GM19193 (cell line): Measurements from ENCODE around the gene HSDL1.

Source experiments
- POLR2A ChIP-seq: IDR thresholded peaks from 4 replicates; pipeline ENCODE4 v1.6.1; 2011; ENCODE audit not compliant: insufficient read depth, insufficient read length; ENCODE audit errors: extremely low read depth

Gene HSDL1

DNA sequence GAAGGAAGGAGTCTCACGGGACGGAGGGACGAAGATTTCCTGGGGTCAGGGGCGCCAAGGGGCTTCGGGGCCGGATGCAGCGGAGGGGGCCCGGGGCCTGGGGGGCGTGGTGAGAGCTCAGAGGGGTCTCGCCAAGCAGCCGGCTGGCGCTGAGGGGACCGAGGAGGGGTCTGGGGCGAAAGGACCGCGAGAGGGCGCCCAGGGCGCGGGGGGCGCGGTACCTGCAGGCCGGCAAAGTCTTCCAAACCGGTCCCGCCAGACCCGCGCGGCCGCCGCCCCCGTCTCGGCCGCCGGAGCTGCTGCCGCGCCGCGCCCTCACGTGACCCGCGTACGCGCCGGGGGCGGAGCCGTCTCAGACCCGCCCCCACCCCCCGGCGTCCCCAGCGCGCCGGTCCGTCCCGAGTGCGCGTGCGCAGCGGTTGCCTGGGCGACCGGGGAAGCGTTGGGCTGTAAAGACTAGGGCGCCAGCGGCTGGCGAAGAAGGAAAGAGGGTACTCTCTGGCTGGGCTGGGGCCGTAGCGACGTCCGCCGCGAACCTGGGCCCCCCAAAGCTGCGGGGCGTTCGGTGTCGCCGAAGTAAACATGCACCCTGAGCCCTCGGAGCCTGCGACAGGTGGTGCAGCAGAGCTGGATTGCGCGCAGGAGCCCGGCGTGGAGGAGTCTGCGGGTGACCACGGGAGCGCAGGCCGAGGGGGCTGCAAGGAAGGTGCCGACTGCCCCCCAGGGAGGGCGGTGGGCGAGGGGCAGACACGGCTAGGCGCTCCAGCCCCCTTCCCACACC is at the start of gene HSDL1, which contains the start of gene DNAAF1:
Gene HSDL1 (minus strand): TSS at position 319 of the 781 bp plus-strand sequence. CDS start 13,856 bp downstream, outside the sequence.
Gene DNAAF1 (plus strand): TSS at position 450 of the 781 bp plus-strand sequence. CDS start 133 bp downstream, at position 583.
- TF ChIP-seq POLR2A: peak; percentile 59

DNA sequence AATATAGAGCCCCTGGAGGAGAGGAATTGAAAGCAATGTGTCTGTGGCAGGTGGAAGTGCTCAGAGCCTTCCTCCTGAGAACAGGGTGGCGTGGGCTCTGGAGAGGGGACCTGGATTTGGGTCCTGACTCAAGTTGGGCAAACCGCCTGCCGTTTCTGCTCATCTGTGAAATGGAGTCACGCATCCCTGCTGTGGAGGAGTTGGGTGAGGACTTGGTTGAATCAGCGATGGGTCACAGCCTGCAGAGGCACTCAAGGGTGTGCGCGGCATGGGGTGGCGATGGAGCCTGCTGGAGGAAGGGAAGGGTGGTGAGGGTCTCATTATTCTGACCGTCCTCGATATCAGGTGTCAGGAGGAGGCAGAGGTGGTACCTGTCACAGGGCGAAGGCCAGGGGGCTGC is 49.0 kb upstream of the HSDL1 start:
- no peak for TF ChIP-seq POLR2A

DNA sequence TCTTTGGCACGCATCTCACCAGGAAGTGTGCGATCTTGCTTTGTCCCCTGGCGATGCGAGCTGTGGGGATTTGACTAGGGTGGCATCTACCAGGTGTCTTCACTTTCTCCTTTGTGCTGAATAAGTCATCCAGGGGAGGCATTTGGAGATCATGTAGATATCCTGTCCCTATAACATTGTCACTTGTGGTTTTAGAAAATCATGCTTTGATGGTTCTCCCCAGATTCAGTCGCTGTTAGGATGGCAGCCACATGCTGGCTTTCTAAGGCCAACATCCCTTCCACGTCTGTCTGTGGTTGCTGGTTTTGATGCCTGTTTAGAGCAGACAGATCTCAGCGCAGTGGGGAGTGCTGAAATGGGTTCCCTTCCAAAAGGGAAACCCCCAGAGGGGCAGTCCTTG is 48.5 kb upstream of the HSDL1 start:
- TF ChIP-seq POLR2A: no peak

DNA sequence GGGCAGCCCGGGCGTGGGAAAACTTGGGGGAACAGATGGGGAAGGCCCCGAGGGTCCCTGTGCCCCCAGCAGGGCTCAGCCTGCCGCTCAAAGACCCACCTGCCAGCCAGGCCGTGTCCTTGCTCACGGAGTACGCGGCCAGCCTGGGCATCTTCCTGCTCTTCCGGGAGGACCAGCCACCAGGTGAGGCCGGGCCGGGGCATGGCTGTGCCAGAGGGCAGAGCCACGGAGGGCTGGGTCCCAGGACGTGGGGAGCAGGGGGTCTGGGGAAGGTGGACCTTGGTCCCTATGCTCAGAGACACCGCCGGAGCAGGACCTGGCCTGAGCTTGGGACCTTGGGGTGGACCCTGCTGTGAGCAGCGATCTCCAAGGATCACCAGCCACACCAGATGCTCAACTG is 46.5 kb upstream of the HSDL1 start:
- TF ChIP-seq POLR2A: no peak

DNA sequence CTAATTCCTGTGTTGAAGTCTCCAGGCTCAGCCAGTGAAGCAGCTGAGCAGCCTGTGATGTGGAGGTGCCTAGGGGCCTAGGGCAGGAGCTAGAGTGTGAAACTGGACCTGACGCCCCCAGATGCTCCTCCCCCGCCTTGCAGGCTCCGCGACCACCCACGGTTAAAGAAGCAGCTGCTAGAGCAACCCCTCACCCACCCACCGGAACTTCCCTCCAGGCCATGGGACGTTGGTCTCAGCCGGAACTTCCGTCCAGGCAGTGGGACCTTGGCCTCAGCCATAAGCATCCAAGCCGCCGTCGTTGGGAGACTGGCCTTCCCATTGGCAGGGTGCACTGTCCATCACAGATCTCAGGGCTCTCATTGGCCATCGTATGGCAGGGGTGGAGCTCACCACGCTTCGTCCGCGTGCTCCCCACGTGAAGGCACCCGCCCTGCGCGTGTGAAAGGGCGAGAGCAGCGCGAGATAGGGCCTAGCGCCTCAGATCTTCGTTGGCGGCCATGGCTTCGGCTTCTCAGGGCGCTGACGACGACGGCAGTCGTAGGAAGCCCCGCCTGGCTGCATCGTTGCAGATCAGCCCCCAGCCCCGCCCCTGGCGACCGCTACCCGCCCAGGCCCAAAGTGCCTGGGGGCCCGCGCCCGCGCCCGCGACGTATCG is 45.9 kb upstream of the HSDL1 start, which contains the start of gene ADAD2:
Gene ADAD2 (plus strand): TSS at position 427 of the 658 bp plus-strand sequence. CDS start 74 bp downstream, at position 501.
- TF ChIP-seq POLR2A: no peak

DNA sequence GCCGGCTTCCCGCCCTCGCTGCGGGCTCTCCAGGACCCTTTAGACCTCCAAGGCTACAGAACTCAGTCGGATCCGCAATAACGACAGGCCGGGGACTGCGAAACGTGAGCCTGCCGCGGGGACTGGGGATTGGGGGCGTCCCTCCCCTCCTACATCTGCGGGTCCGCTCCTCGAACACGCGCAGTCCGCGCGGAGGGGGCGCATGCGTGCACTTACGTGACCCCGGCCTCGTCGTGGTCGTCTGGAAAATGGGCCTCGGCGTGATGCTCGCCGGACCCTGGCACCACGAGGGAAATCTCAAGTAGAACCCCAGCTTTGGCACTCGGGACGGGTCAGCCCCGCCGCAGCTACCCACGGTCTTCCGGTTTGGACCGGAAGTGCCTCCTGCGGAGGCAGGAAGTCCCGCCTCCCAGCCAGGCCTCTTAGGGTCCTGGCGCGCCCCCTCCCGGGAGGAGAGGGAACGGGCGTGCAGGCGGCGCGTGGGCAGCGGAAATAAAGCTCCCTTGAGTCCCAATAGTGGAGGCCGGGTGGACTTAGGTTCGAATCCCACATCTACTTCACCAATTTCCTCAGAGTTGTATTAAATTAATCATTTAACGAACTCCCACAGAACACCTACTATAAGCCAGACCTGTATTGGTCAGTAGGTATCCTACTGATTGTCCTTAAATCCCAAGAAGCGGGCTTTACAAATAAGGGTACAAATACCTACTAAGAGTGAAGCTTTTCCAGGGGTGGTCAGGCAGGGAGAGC is 41.9 kb upstream of the HSDL1 start, which contains the start of gene TAF1C:
Gene TAF1C (minus strand): TSS at position 373 of the 753 bp plus-strand sequence. CDS start 2,069 bp downstream, outside the sequence.
- TF ChIP-seq POLR2A: peak; percentile 86

DNA sequence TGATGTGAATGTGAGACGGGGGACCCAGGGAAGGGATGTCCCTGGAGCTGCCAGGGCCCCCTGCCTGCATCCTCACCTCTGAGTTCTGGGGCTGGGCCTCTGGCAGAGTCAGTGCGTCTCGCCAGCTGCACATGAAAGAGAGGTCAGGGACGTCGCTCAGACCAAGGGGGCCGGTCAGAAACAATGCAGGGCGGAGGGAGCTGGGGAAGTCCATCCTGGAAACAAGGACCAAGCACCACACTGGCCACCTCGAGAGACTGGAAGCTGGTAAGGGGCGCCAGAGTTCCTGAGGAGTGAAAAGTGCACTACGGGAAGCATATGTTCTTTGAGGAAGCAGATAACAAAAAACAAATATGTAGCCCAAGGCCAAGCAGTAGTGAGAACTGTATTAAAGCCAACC is 39.8 kb upstream of the HSDL1 start:
- no peak for TF ChIP-seq POLR2A

DNA sequence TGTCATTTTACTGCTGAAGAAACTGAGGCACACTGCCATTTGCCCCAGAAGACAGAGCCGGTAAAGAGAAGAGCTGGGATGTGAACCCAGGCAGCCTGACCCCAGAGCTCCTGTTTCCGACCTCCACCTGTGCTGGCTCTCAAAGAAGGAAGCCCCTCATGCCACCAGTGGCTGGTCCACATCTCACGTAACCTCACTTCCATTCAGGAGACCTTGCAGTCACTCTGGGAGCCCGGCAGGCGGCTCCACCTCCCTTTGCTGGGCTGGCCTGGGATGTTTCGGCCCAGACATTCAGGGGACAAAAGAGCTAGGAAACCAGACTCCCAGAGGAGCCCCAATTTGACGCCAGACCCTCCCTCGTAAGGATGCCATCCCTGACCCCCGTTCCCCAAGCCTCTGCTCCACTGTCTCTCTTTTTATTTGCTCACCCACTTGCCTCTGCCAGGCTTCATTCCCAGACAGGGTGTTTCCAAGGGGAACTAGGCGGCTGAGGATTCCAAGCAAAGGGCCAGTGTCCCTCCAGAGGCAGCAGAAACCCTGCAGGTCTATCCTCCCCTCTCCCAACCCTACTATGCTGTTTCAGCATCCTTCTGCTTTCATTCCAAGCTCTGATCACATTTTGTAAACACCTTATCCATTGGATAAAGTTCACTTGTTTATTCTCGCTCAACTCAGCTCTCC is 39.1 kb upstream of the HSDL1 start:
- no peak for TF ChIP-seq POLR2A

DNA sequence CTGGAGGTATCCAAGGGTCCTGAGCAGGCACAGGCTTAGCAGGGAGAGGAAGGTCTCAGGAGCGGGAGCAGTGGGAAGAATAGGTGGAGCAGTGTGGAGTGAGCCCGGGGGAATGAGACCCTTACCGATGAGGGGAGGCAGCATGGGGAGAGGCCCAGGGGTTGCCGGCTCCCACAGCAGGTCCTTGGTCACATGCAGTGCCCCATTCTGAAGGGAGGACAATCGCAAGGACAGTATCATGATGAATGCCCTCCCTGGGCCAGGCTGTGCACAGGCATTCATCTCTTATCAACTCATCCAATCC is 38.5 kb upstream of the HSDL1 start:
- TF ChIP-seq POLR2A: no peak

DNA sequence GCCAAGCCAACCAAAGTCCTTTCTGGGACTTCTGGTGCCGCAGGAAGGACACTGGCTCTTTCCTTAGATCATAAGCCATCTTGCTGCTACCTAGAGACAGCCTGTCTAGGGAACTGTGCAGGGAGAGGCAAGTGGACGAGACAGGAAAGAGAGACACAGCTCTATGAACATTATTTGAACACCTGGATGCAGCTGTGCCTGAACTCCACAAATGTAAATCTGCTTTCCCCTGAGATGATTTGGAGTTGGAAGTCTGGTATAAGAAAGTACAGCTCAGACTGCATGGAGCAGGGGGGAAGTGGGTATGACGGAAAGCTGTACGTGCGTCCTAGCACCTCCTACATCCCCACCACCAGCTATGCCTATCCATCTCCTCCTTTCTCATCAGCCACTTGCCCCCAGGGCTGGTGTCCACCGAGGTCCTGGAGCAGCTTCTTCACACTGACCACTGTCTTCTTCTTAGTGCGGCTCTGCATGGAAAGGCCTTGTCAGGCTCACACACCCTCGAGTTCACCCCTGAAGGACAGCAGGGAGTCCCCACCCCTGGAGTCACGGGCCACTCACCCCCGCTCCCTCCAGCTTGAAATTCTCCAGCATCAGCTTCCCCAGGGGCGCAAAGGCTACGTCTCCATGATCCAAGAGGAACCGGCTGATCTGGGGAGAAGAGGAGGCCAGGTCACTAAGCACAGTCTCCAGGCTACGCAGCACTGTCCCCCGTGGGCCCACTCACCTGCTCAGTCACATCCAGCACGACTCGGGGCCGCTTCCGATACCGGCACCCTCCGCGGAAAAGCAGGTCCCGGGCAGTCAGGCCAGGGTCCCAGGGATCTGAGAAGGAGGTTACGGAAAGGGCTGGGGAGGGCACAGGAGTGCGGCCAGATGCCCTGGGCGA is 37.9 kb upstream of the HSDL1 start:
- TF ChIP-seq POLR2A: no peak

DNA sequence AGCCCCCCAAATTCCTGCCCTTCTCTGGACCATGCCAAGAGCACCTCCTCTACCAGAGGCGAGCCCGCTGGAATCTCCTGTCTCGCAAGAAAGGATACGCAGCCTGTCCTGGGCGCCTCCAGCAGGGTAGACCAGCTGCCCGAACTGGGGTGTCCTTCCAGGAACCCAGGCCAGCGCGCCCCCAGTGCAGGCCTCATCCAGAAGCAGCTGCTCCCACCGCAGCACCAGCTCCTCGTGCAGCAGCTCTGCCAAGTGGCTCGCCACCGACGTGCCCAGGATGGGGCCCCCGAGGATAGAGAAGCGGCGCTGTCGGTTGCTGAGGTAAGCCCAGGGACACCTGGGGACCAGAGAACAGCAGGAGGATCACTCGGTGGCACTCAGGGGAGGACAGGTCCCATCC is 37.1 kb upstream of the HSDL1 start:
- no peak for TF ChIP-seq POLR2A

DNA sequence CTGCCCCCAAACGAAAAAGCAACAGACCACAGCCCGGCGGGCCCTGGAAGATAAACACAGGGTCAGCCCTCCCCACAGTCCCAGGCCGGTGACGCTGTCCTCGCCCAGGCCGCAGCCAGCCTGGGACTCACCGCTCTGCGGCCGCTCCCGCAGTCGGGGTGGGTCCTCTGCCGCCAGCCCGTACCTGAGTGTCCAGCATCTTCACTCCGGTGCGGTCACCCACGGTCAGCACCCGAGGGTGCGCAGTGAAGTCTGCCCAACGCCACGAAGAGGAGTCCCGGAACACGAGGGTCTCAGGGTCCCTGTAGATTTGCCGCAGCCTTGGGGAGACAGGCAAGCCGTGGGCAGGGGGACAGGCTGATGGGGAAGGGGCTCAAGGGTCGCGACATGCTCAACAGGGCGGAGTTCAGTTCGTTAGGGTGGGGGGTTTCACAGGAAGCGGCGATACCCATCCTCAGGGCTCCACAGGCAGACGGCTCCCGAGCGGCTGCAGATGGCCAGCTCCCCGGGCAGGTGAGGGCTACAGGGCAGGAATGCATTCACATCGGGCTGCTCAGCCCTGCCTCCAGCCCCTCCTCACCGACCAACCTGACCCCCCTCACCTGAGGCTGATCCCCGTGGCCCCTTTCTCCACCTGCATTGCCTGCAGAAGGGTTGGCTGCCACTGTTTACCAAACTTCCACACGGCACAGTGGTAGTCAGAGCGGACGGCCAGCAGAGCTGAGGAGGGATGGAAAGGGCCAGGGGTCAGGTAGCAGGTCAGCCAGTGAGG is 36.4 kb upstream of the HSDL1 start:
- no peak for TF ChIP-seq POLR2A

DNA sequence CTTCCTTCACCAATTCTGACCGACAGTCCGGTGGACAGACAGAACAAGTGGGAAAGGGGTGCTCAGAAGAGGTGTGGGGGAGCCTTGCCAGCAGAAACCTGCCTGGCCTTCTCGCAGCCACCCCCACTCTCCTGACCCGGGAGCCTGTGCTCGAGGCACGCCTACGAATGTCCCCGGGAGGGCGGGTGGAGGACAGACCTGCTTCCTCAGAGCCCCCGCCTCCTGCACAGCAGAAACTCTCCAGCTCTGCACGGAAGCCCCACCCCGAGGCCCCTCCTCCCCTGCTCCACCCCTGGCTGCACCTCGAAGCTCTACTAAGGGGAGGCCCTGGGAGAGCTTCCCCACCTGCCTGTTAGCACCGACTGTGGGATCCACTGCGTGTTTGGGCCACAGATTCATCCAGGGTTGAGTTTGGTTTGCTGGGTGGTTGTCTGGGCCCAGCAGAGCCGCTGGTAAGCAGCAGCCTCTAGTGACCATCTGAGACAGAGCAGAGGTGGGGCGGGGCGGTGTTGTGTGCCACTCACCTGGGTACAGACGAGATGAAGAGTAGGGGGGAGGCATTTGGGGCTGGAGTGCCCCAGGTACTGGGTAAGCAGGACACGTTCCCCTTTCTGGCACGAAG is 35.7 kb upstream of the HSDL1 start:
- no peak for TF ChIP-seq POLR2A
